Endothelial cell of umbilical vein (primary cell): ENCODE results near the gene ZNF232. TPM values are rescaled to one million over a fixed set of nuclear protein-coding genes. Genes with fewer than 3 reads are reported as not detected.
"Not testable (repeated sequence)": the region's sequence is repeated elsewhere in the genome, so short reads cannot be mapped to it uniquely, and the experiment has no call there.

ENCODE experiments used
- BruUV-seq: library from RNA; stranded (reverse); fragments of 400-500 nt; replicated peaks from 2 replicates; lab custom pipeline; 2021; lab: Mats Ljungman, UMichigan
- CTCF ChIA-PET: fragments of 300-600, 350-600 bp; sonication (Branson Sonifier 250); formaldehyde crosslinking; loops from one replicate; lab custom pipeline; 2021; ENCODE audit warnings: antibody characterized with exemption, inconsistent platforms; lab: Charles Lee
- POLR2A ChIA-PET: fragments of 300-600, 350-600 bp; sonication (Branson Sonifier 250); formaldehyde crosslinking; loops from one replicate; lab custom pipeline; 2021; ENCODE audit warnings: antibody characterized with exemption, inconsistent platforms; lab: Charles Lee
- DNase-seq: peaks from one replicate; pipeline ENCODE4 v3.0.0-alpha.2; 2011; ENCODE audit warnings: low read depth, low spot score
- FAIRE-seq: peaks from 2 replicates; lab custom pipeline; 2011; peaks lifted over from hg19 to GRCh38; lab: Jason Lieb, UNC
- H2AFZ ChIP-seq: 2 replicates; pipeline ENCODE4 v1.6.0; 2012; ENCODE audit warnings: low read depth, low read length, control low read depth, inconsistent platforms
- H3K27ac ChIP-seq: 2 replicates; pipeline ENCODE4 v1.5.1; 2011; ENCODE audit warnings: low read depth, mild to moderate bottlenecking, control low read depth, low read length, moderate library complexity; ENCODE audit not compliant: insufficient read depth
- H3K27me3 ChIP-seq, 2 experiments: 2 replicates each; pipeline versions ENCODE4 v1.6.0 to v1.6.1; 2011; ENCODE audit warnings: low read length in 2 of 2, mixed read lengths in 1 of 2; ENCODE audit not compliant: control insufficient read depth in 2 of 2, insufficient read depth in 2 of 2
- H3K36me3 ChIP-seq, 2 experiments: 2 replicates in 1 of 2; 3 replicates in 1 of 2; pipeline ENCODE4 v1.5.1; 2011; ENCODE audit warnings: low read length in 2 of 2, mild to moderate bottlenecking in 1 of 2, moderate library complexity in 1 of 2; ENCODE audit not compliant: control insufficient read depth in 2 of 2, insufficient read depth in 2 of 2; ENCODE audit errors: extremely low read depth in 1 of 2
- H3K4me1 ChIP-seq: 3 replicates; pipeline ENCODE4 v1.5.1; 2011; ENCODE audit warnings: mild to moderate bottlenecking, low read length; ENCODE audit not compliant: control insufficient read depth, insufficient read depth; ENCODE audit errors: extremely low read depth
- H3K4me2 ChIP-seq: 2 replicates; pipeline ENCODE4 v1.6.1; 2011; ENCODE audit warnings: low read length, control low read depth, mixed read lengths; ENCODE audit not compliant: insufficient read depth
- H3K4me3 ChIP-seq, 3 experiments: fragments of 200-600 bp in 1 of 3; sonication (generic), shearing (Covaris generic) in 1 of 3; replicated peaks in 1 of 3; 2 replicates each; pipeline ENCODE4 v1.5.1; 2011 to 2016; ENCODE audit warnings: control low read depth in 3 of 3, low read length in 3 of 3, mild to moderate bottlenecking in 2 of 3, inconsistent platforms in 1 of 3, low read depth in 1 of 3, moderate library complexity in 1 of 3; ENCODE audit not compliant: insufficient read depth in 1 of 3
- H3K79me2 ChIP-seq: 2 replicates; pipeline ENCODE4 v1.6.0; 2012; ENCODE audit warnings: low read length, inconsistent platforms; ENCODE audit not compliant: control insufficient read depth, insufficient read depth
- H3K9ac ChIP-seq: replicated peaks from 2 replicates; pipeline ENCODE3; 2011; ENCODE audit warnings: low read length, control low read depth; ENCODE audit not compliant: insufficient read depth; ENCODE audit errors: extremely low read depth
- H3K9me1 ChIP-seq: replicated peaks from 3 replicates; pipeline ENCODE4 v1.6.0; 2011; ENCODE audit warnings: mild to moderate bottlenecking, low read length; ENCODE audit not compliant: control insufficient read depth, insufficient read depth; ENCODE audit errors: extremely low read depth
- H3K9me3 ChIP-seq: replicated peaks from 2 replicates; pipeline ENCODE4 v1.5.1; 2012; ENCODE audit warnings: low read length, inconsistent platforms; ENCODE audit not compliant: control insufficient read depth, insufficient read depth
- H4K20me1 ChIP-seq: replicated peaks from 2 replicates; pipeline ENCODE3; 2011; ENCODE audit warnings: mild to moderate bottlenecking, low read length; ENCODE audit not compliant: control insufficient read depth, insufficient read depth; ENCODE audit errors: extremely low read depth
- dilution Hi-C: fragments of 300-500 bp; cut with MboI; formaldehyde crosslinking; loops from one replicate; pipeline ENCODE4 v1.15.0; 2019; ENCODE audit warnings: low sequenced_read_pairs; ENCODE audit not compliant: extremely low pct_ligation_motif_present
- intact Hi-C: fragments of 100-400 bp; cut with micrococcal nuclease; formaldehyde crosslinking; loops from one replicate; pipeline ENCODE4 v1.10.0; 2022
- polyA plus RNA-seq, 4 experiments: library from polyadenylated mRNA; depleted of rRNA in 3 of 4; stranded (reverse) in 3 of 4; unstranded in 1 of 4; fragments of >200 nt; gene quantifications; 2 replicates each; pipeline versions ENCODE4 v1.2.1 to v1.2.3, GENCODE V29; 2011 to 2012; ENCODE audit warnings: missing spikeins in 1 of 4
- total RNA-seq: library from RNA; stranded (reverse); gene quantifications from 2 replicates; pipeline ENCODE4 v1.2.3, GENCODE V29; 2021

Gene ZNF232
- total and polyA plus RNA-seq, 2 donors (not counting 3 experiments of a cell fraction or from before 2014, with no cell fraction given): 3.1 to 9.9 TPM

DNA sequence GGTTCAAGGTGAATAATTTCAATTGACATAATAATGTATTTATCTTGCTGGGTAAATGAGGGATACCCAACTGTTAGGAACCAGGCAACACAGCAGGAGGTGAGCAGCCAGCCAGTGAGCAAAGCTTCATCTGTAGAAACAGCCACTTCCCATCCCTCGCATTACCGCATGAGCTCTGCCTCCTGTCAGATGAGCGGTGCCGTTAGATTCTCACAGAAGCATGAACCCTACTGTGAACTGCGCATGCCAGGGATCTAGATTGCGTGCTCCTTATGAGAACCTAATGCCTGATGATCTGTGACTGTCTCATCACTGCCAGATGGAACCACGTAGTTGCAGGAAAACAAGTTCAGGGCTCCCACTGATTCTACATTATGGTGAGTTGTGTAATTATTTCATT, 13.2 kb upstream of the ZNF232 start:
- H3K9me3 ChIP-seq, H3K36me3 ChIP-seq, H3K27ac ChIP-seq, DNase-seq, POLR2A ChIA-PET, dilution Hi-C loops, H2AFZ ChIP-seq, H3K79me2 ChIP-seq, H3K9ac ChIP-seq, H3K4me2 ChIP-seq, intact Hi-C loops, H4K20me1 ChIP-seq, H3K9me1 ChIP-seq, FAIRE-seq, H3K4me3 ChIP-seq, H3K4me1 ChIP-seq, BruUV-seq: not testable (repeated sequence)
- CTCF ChIA-PET: interaction anchor here (0.7 kb wide), 1 partner anchor 160 kb away, joined by 4 read pairs; no protein-coding TSS in a partner anchor
- peaks cover 18 to 20% of the 10 kb centered on the region in 2 experiments for H3K27me3 ChIP-seq

DNA sequence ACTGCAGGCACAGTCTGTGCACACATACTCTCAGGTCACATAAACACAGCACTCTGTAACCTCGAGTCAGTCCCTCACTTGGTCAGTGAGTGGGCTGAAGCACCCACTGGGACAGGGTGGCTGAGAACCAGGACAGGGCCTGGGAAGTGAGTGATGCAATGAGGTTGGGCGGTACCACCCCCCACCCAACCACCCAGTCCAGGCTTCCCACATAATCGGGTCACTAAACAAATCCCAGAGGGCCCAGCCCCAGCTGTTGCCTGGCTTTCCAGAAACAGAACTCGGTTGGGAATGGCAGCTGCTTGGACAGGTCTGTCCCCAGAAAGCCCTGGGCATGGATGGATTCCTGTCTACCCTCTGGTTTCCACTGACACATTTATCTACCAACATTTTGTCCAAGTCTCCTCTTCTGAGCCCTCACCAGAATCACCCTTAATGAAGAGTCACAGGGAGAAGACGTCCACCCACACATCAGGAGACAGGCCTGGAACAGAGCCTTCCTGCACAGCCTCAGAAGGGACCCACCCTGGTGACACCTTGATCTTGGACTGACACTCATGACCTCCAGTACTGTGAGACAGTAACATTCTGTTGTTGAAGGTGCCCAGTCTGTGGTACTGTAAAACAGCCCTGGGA, 12.6 kb upstream of the ZNF232 start:
- H2AFZ ChIP-seq, H3K27ac ChIP-seq, H3K9me1 ChIP-seq, H3K4me2 ChIP-seq, H4K20me1 ChIP-seq, DNase-seq, intact Hi-C loops, H3K9ac ChIP-seq, dilution Hi-C loops, H3K4me3 ChIP-seq, BruUV-seq, H3K4me1 ChIP-seq, POLR2A ChIA-PET, H3K36me3 ChIP-seq, H3K79me2 ChIP-seq, H3K9me3 ChIP-seq, CTCF ChIA-PET, FAIRE-seq: not testable (repeated sequence)
- peaks cover 18 to 20% of the 10 kb centered on the region in 2 experiments for H3K27me3 ChIP-seq
